ENCODE measurements around the gene PTPN11.

DNA sequence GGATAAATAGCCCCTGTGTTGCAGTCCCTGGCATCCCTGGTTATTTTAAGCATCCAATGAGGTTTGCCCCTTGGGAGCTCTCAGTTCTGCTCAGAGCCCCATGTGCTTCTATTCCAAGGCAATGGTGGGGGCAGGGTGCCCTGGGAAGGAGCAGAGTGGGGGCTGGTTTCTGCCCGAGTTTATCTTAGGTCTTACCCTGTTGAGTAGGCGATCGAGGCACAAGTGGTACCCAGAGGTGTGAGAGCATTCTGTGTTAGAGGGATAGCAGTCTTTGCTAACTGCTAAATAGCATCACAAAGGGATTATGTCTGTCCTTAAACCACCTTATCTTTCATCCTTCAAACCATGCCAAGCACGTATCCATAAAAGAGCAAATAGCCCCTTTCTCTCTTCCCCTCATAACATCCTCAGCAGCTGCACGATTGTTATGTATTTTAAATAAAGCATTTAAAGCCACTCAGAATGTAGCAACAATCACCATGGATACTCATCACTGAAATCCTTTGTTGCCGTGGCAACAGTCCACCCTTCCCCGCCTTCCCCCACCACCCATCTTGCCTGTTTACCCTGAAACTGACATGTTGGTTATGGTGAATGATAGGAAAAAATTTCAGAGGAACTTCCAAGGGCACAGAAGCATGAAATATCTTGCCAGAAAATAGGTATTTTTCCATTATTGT lies 139.3 kb downstream of the PTPN11 start:
- no peak for TF ChIP-seq POLR2A (IDR thresholded peaks at IDR 0.05)
- TF ChIP-seq, protein P1, sequence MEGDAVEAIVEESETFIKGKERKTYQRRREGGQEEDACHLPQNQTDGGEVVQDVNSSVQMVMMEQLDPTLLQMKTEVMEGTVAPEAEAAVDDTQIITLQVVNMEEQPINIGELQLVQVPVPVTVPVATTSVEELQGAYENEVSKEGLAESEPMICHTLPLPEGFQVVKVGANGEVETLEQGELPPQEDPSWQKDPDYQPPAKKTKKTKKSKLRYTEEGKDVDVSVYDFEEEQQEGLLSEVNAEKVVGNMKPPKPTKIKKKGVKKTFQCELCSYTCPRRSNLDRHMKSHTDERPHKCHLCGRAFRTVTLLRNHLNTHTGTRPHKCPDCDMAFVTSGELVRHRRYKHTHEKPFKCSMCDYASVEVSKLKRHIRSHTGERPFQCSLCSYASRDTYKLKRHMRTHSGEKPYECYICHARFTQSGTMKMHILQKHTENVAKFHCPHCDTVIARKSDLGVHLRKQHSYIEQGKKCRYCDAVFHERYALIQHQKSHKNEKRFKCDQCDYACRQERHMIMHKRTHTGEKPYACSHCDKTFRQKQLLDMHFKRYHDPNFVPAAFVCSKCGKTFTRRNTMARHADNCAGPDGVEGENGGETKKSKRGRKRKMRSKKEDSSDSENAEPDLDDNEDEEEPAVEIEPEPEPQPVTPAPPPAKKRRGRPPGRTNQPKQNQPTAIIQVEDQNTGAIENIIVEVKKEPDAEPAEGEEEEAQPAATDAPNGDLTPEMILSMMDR (IDR thresholded peaks at IDR 0.05): no peak

Measured in lower leg skin (tissue), 3 donors.